T1000 (cell line): Measurements from ENCODE around the gene OGA.

ENCODE experiments used
- DNase-seq: peaks from one replicate; lab custom pipeline; 2025; ENCODE audit warnings: mixed read lengths; lab: John Stamatoyannopoulos, UW

Gene OGA

DNA sequence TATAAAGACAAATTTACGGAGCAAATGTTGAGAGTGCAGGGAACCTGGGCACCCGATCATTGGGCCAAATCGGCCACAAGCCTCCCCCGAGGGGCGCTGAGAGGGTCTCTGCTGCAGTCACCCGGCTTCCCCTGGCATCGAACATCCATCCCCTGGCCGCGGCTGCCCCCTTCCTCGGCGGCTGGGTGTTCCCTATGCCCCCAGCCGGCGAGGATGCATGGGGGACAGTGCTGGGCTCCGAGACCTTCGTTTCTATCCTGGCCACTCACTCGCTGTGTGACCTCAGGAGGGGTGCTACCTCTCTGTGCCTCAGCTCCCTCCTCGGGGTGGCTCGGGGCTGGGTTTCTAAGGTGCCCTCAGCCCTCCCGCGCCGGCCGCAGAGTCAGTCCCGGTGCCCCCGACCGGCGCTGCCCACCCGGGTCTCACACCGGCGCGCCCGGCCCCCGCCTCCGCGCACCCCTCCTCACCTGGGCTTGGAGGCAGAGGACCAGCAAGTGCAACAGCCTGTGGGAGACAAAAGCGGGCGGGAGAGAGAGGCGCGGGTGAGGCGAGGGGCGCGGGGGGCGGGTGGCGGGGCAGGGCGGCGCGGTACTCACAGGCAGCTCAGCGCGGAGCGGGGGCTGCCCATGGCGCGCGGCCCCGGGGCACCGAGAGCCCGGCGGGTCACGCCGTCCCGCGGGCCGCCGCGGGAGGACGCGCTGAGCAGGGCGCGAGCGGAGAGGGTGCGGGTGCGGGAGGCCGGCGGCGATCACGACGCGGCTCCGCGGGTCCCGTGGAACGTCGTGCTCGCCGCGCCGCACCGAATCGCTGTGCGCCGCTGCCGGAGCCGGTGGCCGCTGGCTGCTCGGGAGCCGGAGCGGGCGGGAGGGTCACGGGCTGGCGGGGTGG is 42.7 kb downstream of the OGA start, which contains the start of gene FGF8:
Gene FGF8, minus strand, starts transcription at position 842 of the 888 bp plus-strand sequence. Its CDS starts 214 bp downstream, at position 628.
- no peak for DNase-seq

DNA sequence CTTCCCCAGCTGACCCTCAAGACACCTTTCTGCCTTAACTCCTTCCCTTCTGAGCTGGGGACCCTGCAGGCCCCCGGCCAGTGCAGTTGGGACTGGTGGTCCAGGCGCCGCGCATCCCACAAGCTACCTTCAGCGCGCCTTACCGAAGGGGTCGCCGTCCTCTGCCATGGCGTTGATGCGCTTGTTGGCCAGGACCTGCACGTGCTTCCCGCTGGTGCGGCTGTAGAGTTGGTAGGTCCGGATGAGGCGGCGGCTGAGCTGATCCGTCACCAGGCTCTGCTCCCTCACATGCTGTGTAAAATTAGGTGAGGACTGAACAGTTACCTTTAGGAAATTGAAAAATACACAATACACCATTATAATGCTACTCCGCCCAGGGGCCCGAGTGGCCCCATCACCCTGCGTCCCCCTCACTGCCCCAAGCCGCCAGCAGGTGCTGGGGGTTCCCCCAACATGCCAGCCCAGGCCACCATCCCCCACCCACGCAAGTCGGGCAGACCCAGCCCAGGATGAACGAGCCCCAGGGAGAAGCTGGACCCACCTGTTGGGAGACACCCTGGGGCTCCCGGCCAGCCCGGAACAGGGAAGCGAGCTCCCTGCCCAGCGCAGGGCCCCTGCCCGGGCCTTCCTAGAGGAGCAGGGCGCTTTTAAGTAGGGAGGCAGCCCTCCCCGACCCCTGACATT is 43.5 kb downstream of the OGA start:
- DNase-seq, result no peak

DNA sequence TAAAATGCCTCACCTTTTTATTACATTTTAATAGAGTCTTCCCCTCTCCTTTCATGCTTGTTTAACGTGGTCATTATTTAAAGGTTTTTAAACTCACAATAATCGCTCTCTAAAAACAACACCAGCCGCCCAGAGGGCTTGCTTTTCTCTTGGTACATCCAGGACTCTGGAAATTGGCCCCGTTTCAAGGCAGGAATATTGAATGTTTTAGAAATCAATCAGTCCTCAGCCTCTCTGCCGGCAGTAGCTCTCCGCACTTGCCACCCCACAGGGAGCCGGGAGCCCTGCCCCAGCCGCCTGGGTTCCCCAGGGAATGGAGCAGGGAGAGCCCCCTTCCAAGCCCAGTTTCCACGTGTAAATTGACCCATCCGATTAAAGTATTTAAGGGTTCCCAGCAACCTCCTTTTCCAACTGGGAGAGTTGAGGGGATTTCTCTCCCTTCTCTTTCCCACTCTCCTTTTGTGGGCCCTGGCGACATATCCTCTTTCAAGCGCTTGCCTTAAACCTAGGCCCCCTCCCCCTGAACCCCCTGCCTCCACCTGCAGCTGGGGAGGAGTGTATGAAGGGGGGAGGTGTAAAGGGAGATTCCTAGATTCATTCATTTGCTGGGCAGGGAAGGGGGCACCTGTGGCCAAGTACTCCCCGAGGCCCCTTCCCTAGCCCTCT is 44.2 kb downstream of the OGA start:
- no peak for DNase-seq

DNA sequence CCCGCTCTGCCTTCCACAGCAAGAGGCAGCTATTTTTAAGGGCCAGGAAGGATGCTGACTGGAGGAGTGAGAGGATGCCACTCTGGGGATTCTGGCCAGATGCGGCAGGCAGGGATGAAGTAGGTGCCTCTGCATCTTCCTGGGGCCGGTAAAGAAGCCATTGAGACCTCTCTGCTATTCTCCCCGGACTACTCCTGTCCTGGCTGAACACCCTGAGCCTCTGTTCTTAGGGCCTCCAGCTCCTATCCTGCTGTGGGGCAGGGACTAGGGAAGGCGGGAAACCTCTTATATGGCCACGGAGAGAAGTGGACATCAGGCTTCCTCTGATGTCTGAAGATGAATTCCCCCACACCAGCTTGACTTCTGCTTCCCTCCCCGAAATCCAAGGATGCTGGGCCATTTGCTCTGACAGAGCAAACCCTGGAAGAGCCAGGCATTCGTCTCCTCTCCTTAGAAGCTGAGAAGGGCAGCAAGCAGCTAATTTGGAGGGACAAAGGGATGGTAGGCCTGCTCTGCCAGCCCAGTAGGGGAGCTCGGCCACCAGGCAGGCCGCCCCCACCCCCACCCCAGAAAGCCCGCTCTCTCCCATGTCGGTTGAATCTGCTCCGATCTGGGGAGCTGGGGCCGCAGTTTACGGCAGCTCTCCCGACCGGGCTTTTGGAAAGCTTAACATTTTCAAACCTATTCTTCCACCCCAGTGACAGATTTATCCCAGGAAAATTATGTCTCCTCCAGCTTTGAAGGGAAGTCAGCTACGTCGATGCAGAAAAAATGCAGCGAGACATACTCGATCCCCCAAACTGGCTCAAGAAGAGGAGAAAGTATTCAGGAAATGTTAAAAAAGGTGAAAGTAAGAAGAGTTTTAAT is 45.1 kb downstream of the OGA start:
- DNase-seq, result no peak

DNA sequence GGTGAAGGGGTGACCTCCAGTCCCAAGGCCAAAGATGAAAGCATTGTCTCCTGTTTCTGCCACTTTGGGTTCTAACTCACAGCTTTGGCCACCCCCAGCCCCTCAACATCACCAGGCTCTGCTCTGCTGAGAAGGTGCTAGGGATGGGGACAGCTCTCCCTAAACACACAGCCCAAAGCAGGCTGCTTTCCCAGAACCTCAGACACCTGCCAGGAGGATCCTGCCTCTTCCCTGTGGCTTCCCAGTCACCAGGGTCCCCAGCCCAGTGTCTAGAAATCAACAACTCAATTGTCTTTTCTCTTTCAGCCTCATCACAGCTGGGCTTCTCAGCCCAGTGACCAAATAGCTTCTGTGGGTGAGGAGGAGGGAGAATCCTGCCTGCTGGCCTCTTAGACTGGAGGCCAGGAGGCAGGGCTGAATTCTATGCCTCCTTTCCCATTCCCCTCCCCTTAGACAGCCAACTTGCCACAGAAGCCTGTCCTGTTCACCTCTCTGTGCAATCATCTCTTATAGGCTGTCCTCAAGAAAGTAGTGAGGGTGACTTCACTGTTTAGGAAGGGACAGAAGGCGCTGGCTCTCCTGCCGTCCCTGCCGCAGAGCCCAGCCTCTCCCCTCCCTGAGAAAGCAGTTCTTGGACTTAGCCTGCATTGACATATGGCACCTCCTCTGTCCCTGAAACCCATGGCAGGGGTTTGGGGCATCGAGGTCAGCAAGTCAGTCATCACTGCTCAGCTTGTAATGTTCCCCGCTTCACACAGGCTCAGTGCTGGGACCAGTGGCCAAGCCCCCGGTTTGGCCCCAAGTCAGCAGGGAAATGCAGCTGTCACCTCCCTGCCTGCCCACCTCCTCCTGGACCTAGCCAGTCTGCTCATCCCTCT is 46.0 kb downstream of the OGA start:
- DNase-seq, result no peak

DNA sequence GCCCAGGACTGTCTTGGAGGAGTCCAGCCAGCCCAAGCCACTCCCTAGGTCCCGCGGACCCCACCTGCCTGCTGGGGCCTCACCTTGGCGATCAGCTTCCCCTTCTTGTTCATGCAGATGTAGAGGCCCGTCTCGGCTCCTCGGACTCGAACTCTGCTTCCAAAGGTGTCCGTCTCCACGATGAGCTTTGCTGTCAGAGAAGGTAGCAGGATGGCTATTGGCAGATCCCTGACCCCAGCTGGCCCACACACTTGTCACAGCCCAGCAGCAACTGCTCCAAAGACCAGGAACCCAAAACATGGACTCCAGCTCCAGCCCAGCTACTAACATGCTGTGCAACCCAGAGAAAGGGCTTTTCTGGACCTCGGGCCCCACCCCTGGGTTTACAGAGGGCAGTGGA is 46.9 kb downstream of the OGA start:
- DNase-seq, result no peak

DNA sequence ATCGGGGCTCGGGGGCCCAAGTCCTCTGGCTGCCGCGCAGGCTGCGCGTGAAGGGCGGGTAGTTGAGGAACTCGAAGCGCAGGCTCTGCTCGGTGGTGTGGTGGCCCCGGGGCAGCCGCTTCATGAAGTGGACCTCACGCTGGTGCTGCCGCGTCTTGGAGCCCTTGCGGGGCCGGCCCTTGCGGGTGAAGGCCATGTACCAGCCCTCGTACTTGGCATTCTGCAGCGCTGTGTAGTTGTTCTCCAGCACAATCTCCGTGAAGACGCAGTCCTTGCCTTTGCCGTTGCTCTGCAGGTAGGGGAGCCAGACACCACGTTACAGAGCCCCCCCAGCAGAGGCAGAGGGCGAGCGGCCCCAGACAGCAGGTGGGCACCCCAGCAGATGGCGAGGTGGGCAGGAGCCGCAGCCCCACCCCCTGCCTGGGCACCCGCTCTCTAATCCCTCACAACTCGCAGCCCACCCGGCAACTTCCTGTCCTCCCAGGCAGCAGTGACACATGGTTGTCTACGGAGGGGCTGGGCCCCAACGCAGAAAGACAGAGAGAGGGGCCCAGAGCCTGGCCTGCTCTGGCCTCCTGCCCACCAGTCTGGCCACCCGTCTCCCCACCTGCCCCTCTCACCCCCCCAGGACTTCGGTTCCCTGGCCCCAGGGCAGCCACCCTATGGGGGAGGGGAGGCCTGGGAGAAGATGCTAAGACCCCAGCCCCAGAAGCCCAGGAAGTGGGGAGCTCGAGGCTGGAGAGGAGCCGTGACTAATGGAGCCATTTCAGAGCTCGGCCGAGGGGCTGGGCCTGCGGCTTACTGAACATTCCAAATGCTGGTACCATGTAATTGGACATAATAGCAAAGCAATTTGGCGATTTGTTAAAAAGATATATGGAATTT is 47.7 kb downstream of the OGA start:
- no peak for DNase-seq

DNA sequence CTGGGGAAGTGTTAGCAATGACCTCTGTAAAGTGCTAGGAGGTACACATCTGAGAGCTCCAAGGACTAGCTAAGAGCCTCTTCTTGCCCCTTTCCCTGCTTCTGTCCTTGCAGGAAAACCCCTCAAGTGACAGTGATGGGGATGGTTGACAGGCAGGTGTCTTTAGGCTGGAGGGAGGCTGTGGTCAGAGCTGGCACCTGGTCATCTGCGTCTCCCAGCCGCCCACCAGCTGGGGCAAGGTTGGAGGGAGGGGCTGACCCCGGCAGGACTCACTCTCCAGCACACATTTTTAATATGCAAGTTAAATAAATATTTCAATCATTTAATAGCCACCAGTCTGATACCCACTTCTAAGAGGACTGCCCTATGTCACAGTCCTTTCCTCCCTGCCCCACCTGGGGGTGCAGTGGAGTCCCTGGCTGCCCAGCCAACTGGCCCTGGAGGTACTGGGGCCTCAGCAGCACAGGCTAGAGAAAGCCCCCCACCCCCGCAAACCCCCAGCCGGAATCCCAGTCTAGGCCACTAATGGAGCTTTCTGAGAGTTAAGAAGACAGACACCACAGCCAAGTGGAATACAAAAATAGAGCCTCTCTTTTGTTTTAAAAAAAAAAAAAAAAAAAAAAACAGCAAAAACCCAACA is 48.6 kb downstream of the OGA start:
- no peak for DNase-seq

DNA sequence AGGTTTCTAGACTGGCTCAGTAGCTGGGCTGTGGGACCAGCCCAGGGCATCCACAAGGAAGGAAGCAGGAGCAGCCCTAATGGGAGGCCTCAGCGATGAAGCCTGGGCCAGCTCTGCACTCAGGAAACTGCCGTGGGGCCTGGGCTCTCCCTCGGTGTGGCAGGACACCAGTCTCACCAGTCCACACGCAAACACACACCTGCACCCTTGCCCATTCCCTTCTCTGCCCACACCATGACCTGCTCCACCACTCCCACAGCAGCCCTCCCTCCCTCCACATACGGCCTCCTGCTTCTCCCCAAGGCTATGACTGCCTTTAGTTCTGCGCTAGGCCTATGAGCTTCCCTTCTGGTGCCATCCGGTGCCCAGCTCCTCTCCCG is 49.5 kb downstream of the OGA start:
- no peak for DNase-seq

DNA sequence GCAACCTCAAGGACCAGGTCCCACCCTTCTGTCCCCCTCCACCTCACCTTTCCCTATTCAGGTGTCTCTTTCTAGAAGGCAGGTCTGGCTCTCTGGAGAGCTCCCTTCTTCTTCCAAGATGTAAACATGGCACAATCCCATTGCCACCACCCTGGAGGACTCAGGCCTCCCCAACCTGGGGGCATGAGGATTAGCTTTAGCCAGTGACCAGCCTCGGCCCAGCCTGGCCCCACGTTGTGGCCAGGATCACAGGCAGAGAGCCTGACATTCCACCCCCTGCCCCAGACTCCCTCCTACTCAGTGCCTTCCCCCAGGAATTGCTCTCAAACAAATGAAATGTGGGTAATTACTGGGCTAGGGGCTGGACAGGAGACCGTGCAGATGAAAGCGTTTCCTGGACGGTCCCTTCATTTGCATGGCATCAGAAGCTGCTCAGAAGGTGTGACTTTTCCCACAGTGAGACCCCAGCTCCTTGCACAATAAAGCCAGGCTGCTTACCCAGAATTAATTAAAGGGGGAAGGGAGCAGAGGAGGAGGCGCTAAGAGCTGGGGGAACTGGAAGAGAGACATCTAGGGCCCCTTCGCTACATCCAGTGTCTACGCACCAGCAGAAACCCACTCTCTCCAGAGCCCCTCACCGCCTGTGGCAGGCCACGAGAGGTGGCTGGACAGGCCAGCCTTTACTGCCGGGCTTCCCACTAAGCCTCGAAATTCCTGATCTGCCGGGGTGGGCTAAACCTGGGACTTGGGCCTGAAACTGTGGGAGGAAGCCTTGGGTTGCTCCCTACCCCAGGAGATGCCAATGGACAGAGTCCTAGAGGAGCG is 50.1 kb downstream of the OGA start:
- DNase-seq, result no peak

DNA sequence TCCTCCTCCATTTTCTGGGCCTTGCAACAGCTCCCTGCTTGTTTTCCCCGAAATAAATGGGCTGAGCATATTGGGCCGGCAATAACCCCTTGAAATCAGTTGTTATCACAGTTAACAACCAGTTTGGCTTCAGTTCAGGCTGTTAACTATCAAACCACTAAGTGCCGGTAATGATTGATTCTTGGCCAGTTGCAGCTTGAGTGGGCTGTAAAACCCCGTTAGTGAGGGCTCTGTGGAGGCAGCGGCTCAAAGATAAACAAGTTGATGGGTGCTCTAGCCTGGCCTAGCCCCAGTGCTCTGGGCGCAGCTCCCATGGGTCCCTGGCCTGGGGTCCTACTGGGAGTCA is 50.7 kb downstream of the OGA start:
- DNase-seq, result no peak

DNA sequence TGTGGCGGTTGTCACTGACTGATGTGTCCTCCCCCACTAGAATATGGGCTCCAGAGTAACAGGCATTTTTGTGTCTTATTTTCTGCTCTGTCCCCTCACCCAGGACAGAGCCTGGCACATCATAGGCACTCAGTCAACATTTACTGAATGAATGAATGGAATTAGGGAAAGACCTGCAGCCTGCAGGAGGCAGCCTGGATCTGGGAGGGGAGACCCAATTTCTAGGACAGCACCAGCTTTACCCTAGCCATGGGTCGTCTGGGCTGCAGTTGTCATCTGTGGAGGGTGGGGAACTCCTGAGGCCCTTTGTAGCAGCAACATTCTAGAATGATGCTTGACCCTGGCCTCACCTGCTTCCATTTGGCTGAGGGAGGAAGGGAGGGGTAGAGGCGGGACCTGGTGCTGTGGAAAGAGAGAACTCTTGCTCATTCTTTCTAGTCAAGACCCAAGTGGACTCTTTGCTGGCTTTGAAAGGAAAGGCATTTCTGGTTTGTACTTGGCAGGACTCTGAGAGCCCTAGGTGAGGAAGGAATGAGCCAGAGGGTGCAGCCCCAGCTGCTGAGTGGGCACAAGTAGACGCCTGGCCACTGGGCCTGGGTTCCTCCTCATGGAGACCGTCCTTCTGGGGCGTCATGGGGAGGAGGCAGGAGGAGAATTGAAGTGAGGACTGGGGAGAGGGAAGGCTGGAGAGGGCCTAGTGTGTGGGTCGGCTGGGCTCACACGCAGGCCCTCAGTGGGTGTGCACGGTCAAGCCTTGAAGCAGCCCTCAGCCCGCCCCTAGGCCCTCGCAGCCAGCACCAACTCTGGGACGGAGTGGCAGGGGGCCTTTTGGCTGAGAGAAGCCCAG is 51.3 kb downstream of the OGA start:
- no peak for DNase-seq

DNA sequence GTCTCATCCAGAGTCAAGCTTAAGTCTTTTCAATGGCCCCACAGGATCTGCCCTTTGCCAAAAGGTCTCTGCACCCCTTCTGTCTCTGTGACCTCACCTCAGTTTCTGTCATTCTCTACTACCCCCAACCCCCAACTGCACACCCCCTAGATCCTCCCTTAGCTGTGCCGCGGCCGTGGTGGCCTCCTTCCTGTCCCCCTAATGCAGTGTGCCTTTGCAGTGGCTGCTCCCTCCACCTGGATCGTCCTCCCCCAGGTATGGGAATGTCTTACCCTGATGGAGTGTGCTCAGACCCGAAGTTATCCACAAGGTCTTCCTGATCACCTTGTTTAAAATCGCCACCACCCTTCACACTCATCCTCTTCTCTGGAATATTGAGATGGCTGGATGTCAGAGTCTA is 51.9 kb downstream of the OGA start:
- DNase-seq, result no peak

DNA sequence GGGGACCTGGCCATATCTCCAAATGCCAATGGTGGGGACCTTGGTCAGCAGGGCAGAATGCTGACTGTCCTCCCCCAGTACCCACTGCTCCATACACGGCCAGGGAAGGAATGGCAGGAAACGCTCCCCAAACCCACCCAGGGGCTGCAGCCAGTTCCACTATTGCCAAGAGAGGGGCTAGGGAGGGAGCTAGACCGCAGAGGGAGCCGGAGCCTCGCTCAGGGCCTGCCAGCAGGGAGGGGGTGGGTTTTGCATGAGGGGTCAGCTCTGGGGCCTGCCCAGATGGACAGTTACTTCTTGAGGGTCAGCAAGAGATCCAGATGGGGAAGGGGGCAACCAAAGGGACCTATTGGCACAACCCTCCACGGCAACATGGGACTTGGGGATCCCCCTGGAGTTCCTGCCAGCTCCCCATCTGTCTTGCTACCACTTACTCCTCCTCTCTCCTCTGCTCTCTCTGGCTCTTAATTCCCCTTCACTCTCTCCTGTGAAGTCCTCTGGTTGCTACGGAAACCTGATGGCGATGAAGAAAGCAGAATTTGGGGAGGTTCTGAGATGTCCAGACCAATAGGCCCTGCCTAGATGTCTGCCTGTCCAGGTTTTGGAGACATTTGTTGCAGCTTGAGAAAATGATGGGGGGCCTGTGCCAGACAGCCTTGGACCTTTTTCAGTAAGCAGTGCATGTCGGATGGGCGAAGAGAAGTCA is 55.0 kb downstream of the OGA start:
- no peak for DNase-seq

DNA sequence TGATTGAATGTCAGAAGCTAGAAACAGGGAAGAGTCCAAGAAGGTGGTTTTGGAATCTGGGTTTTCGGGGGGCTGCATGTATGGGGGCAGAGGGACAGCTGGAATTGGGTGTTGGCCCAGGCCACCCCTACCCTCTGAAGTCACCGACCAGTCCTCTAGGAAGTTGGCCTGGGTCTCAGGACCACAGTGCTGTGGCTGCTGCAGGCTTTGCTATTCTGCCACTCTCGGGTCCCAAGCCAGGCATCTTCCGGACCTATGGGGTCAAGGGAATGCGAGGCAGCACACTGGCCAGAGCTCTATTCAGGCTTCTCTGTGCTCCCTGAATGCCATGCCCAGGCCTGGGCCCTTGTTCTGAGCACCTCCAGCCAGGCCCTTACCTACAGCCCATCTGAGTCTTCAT is 55.5 kb downstream of the OGA start:
- no peak for DNase-seq

DNA sequence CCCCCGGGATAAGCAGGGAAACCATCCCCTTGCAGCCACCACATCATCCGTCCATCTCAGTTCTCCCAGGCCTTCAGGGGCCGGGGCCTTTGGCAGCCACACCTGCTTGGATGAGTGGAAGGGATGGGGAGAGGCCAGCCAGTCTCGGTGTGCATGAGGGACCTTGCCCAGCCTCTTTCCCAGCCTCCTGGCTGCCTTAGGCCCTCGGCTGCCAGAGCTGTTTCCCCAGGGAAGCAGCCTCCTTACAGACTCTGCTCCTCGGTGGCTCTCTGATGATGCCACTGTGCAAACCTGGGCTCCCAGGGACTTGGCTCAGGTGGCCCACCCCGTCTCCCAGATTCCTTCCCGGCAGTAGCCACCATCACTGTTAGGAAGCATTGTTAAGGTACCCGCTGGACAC is 57.0 kb downstream of the OGA start:
- DNase-seq, result no peak

DNA sequence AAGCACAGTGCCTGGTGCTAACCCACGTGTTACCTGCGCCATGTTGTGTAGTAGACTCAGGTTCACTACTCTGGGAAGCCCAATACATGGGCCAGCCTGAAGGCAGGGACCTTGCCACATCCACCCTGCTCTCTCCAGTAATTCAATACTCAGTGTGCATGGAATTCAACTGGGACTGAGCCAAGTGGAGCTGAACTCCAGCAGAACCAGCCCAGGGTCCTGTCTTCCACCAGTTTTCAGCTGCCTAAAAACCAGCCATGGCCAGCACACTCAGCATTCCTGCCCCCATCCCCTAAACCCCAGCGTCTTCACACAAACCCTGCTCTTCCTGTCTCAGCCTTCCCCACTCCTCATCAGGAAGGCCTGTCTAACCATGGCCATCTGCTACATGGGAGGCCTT is 57.7 kb downstream of the OGA start:
- no peak for DNase-seq
